Liver (tissue), 9 donors: ENCODE measurements around the gene LDHD. TPM values are rescaled to one million over a fixed set of nuclear protein-coding genes. Genes with fewer than 3 reads are reported as not detected.

Experiments used
- DNase-seq: peaks from one replicate; pipeline ENCODE4 v3.0.0-alpha.2; 2017; ENCODE audit warnings: low spot score
- H3K27ac ChIP-seq, 2 donors: one replicate each; pipeline ENCODE4 v1.7.0; 2013; ENCODE audit warnings: inconsistent platforms in 2 of 2, low read length in 2 of 2, control low read depth in 1 of 2, low read depth in 1 of 2, mild to moderate bottlenecking in 1 of 2
- H3K27me3 ChIP-seq, 4 donors: one replicate each; pipeline versions ENCODE4 v1.6.1 to v1.7.0; 2013; ENCODE audit warnings: low read length in 3 of 4, inconsistent platforms in 1 of 4, mild to moderate bottlenecking in 1 of 4, moderate library complexity in 1 of 4; ENCODE audit not compliant: control insufficient read depth in 4 of 4, insufficient read depth in 4 of 4
- H3K36me3 ChIP-seq, 4 donors: one replicate each; pipeline versions ENCODE4 v1.6.1 to v1.7.0; 2013; ENCODE audit warnings: low read length in 3 of 4, mild to moderate bottlenecking in 3 of 4, low read depth in 1 of 4, moderate library complexity in 1 of 4; ENCODE audit not compliant: control insufficient read depth in 4 of 4, insufficient read depth in 3 of 4
- H3K4me1 ChIP-seq, 4 donors: one replicate each; pipeline versions ENCODE4 v1.6.1 to v1.7.0; 2013; ENCODE audit warnings: low read length in 3 of 4, mild to moderate bottlenecking in 3 of 4, moderate library complexity in 1 of 4; ENCODE audit not compliant: control insufficient read depth in 4 of 4, insufficient read depth in 4 of 4
- H3K4me3 ChIP-seq, 3 donors: one replicate each; pipeline versions ENCODE4 v1.6.1 to v1.7.0; 2013; ENCODE audit warnings: low read length in 3 of 3, control low read depth in 1 of 3, low read depth in 1 of 3, mild to moderate bottlenecking in 1 of 3
- H3K9ac ChIP-seq, 2 donors: one replicate each; pipeline ENCODE4 v1.7.0; 2013; ENCODE audit warnings: low read length in 2 of 2, mild to moderate bottlenecking in 2 of 2, moderate library complexity in 2 of 2, control low read depth in 1 of 2, low read depth in 1 of 2
- H3K9me3 ChIP-seq, 4 donors: one replicate each; pipeline versions ENCODE4 v1.6.1 to v1.7.0; 2013; ENCODE audit warnings: low read length in 3 of 4; ENCODE audit not compliant: control insufficient read depth in 4 of 4
- ATF3 ChIP-seq: IDR thresholded peaks from 2 replicates; pipeline ENCODE4 v1.6.1; 2016; ENCODE audit warnings: antibody characterized with exemption
- CTCF ChIP-seq: fragments of 150-350 bp; IDR thresholded peaks from 2 replicates; pipeline ENCODE4 v1.5.1; 2017; ENCODE audit warnings: improper control_type of control experiment, low read depth, low read length; ENCODE audit not compliant: missing input control
- EGR1 ChIP-seq, 2 donors: IDR thresholded peaks; 2 replicates each; pipeline ENCODE4 v1.6.1; 2016 to 2018; ENCODE audit warnings: antibody characterized with exemption in 2 of 2, low read depth in 2 of 2
- FOXA1 ChIP-seq: IDR thresholded peaks from 2 replicates; pipeline ENCODE4 v1.6.1; 2016; ENCODE audit warnings: antibody characterized with exemption
- FOXA2 ChIP-seq: IDR thresholded peaks from 2 replicates; pipeline ENCODE4 v1.6.1; 2016; ENCODE audit warnings: antibody characterized with exemption
- GABPA ChIP-seq, 2 donors: IDR thresholded peaks in 1 of 2; conservative IDR thresholded peaks in 1 of 2; 2 replicates each; pipeline ENCODE4 v1.6.1; 2016; ENCODE audit warnings: antibody characterized with exemption in 2 of 2, mild to moderate bottlenecking in 1 of 2, moderate library complexity in 1 of 2
- JUND ChIP-seq, 2 donors: IDR thresholded peaks; 2 replicates each; pipeline ENCODE4 v1.6.1; 2016; ENCODE audit warnings: antibody characterized with exemption in 2 of 2
- MAX ChIP-seq: IDR thresholded peaks from 2 replicates; pipeline ENCODE4 v1.6.1; 2016; ENCODE audit warnings: antibody characterized with exemption
- NR2F2 ChIP-seq: IDR thresholded peaks from 2 replicates; pipeline ENCODE4 v1.6.1; 2016; ENCODE audit warnings: antibody characterized with exemption
- RAD21 ChIP-seq, 2 donors: IDR thresholded peaks; 2 replicates each; pipeline ENCODE4 v1.6.1; 2016; ENCODE audit warnings: antibody characterized with exemption in 2 of 2, mild to moderate bottlenecking in 2 of 2
- REST ChIP-seq: IDR thresholded peaks from 2 replicates; pipeline ENCODE4 v1.6.1; 2016; ENCODE audit warnings: antibody characterized with exemption, mild to moderate bottlenecking
- RXRA ChIP-seq, 2 donors: IDR thresholded peaks; 2 replicates each; pipeline ENCODE4 v1.6.1; 2017 to 2018; ENCODE audit warnings: antibody characterized with exemption in 2 of 2, mild to moderate bottlenecking in 1 of 2
- TAF1 ChIP-seq: conservative IDR thresholded peaks from 2 replicates; pipeline ENCODE4 v1.6.1; 2016; ENCODE audit warnings: antibody characterized with exemption, mild to moderate bottlenecking
- YY1 ChIP-seq: IDR thresholded peaks from 2 replicates; pipeline ENCODE4 v1.6.1; 2016; ENCODE audit warnings: antibody characterized with exemption, mild to moderate bottlenecking
- ZBTB33 ChIP-seq: IDR thresholded peaks from 2 replicates; pipeline ENCODE4 v1.6.1; 2016; ENCODE audit warnings: antibody characterized with exemption
- WGBS: extraction: QIAGEN DNeasy Blood & Tissue Kit; methylation state at CpG from one replicate; pipeline ENCODE4 v1.1.7; 2013; 5-methylcytosine and 5-hydroxymethylcytosine counted together
- polyA plus RNA-seq, 2 donors: library from polyadenylated mRNA; stranded (reverse) in 1 of 2; unstranded in 1 of 2; fragments of 200-250 nt in 1 of 2; fragments of >200 nt in 1 of 2; fragmentation: Nextera tagmentation in 1 of 2; extraction: Ambion mirVana in 1 of 2; gene quantifications; one replicate each; pipeline versions ENCODE4 v1.2.1 to v1.2.3, GENCODE V29; 2013 to 2015
- total RNA-seq, 2 donors: library from RNA; depleted of rRNA; stranded (reverse); fragments of >200 nt; gene quantifications; one replicate each; pipeline ENCODE4 v1.2.3, GENCODE V29; 2014
- donor health status: healthy.
- donor health status: healthy.
- donor health status: healthy.
- donor health status: healthy.
- donor health status: healthy.

The LDHD gene
- total and polyA plus RNA-seq, 4 donors: 27.7 to 84.1 (median 76.3) TPM

GRCh38 chr16:75089486-75090202 is 26.9 kb downstream of the LDHD start:
- DNase-seq: no peak
- peaks cover 3 to 19% (median 12%) of the 10 kb centered on the region in 4 donors for H3K4me1 ChIP-seq
- H3K27ac ChIP-seq: no peak overlapping the region
- H3K27me3 ChIP-seq: no peaks in the 10 kb centered on the region
- H3K36me3 ChIP-seq: peaks cover 0 to 2% (median 0%) of the 10 kb centered on the region in 4 donors
- WGBS: 79% methylated on average over 6 of the region's 6 CpGs
- TF ChIP-seq FOXA1 (no peak), ATF3 (no peak), YY1 (no peak), FOXA2 (no peak), TAF1 (no peak), REST (no peak), RXRA (IDR thresholded peaks at IDR 0.05) (no peak), GABPA (IDR thresholded peaks at IDR 0.05 in 1 of 2, conservative IDR thresholded peaks at IDR 0.05 in 1 of 2) (no peak), NR2F2 (no peak), ZBTB33 (no peak), RAD21 (IDR thresholded peaks at IDR 0.05) (no peak), JUND (IDR thresholded peaks at IDR 0.05) (no peak), CTCF (no peak), EGR1 (IDR thresholded peaks at IDR 0.05; ENCODE audit: low read depth in 2 of 2) (no peak), MAX (no peak)
- no peak overlapping the region for H3K9ac ChIP-seq
- H3K4me3 ChIP-seq: no peak overlapping the region
- H3K9me3 ChIP-seq: no peaks in the 10 kb centered on the region
